MCF 10A (cell line): Measurements from ENCODE around the gene MOSPD2. TPM values are rescaled to one million over a fixed set of nuclear protein-coding genes. Genes with fewer than 3 reads are reported as not detected.

Experiments
- BruUV-seq: library from RNA; stranded (reverse); fragments of 400-500 nt; replicated peaks from 2 replicates; lab custom pipeline; 2021; lab: Mats Ljungman, UMichigan
- CTCF ChIA-PET: fragments of 300-600 bp; sonication (Branson Sonifier 250); formaldehyde crosslinking; extraction: SDS; loops from one replicate; lab custom pipeline; 2021; ENCODE audit warnings: antibody characterized with exemption, inconsistent platforms; lab: Yijun Ruan, JAX
- POLR2A ChIA-PET: fragments of 300-600, 350-650 bp; sonication (Branson Sonifier 250); formaldehyde crosslinking; extraction: SDS; loops from one replicate; lab custom pipeline; 2020; ENCODE audit warnings: antibody characterized with exemption, inconsistent platforms; lab: Yijun Ruan, JAX
- DNase-seq: peaks from one replicate; pipeline ENCODE4 v3.0.0-alpha.2; 2018; ENCODE audit not compliant: unreplicated experiment
- H3K27ac Mint-ChIP-seq: one replicate; pipeline ENCODE4 v1.8.0; 2022; ENCODE audit warnings: mild to moderate bottlenecking, low read depth, mixed read lengths; ENCODE audit not compliant: unreplicated experiment
- H3K27me3 Mint-ChIP-seq: one replicate; pipeline ENCODE4 v1.8.0; 2022; ENCODE audit warnings: mixed read lengths; ENCODE audit not compliant: insufficient read depth, unreplicated experiment
- H3K36me3 Mint-ChIP-seq: one replicate; pipeline ENCODE4 v1.8.0; 2022; ENCODE audit warnings: mild to moderate bottlenecking, moderate library complexity, mixed read lengths; ENCODE audit not compliant: insufficient read depth, unreplicated experiment
- H3K4me1 Mint-ChIP-seq: one replicate; pipeline ENCODE4 v1.8.0; 2022; ENCODE audit warnings: mixed read lengths; ENCODE audit not compliant: insufficient read depth, unreplicated experiment
- H3K4me3 Mint-ChIP-seq: one replicate; pipeline ENCODE4 v1.8.0; 2022; ENCODE audit warnings: mild to moderate bottlenecking, moderate library complexity, mixed read lengths; ENCODE audit not compliant: unreplicated experiment
- H3K9me3 Mint-ChIP-seq: one replicate; pipeline ENCODE4 v1.8.0; 2022; ENCODE audit warnings: mixed read lengths; ENCODE audit not compliant: unreplicated experiment
- intact Hi-C: fragments of 100-400 bp; cut with micrococcal nuclease; formaldehyde crosslinking; loops from 2 replicates; pipeline ENCODE4 v1.14.1; 2022
- total RNA-seq: library from RNA; stranded (reverse); gene quantifications from 2 replicates; pipeline ENCODE4 v1.2.3, GENCODE V29; 2022
- TF ChIP-seq, protein P1 (sequence below): fragments of 200-600 bp; IDR thresholded peaks from one replicate; pipeline ENCODE4 v1.8.0; 2022; ENCODE audit warnings: antibody characterized with exemption, mild to moderate bottlenecking; ENCODE audit not compliant: unreplicated experiment

MOSPD2 gene
- total RNA-seq, 1 experiment from 2014 or later, result 8.9 TPM

DNA sequence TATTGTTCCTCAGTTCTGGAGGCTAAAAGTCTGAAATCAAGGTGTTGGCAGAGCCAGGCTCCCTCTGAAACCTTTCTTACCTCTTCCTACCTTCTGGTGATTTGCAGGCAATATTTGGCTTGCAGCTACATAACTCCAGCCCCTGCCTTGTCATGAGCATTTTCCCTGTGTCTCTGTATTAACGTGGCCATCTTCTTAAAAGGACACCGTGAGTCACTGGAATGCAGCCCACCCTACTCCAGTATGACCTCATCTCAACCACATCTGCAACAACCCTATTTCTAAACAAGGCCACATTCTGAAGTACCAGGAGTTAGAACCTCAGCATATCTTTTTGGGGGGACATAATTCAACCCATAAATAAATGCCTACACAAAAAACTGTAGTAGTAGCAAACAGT lies 41.1 kb upstream of the MOSPD2 start:
- ChIA-PET CTCF (interaction anchor here (0.5 kb wide), 1 partner anchor 1444 kb away, joined by 3 read pairs; no protein-coding TSS in a partner anchor), POLR2A (no interaction called here)
- Mint-ChIP-seq H3K27ac (no peak overlapping the region), H3K36me3 (no peaks in the 10 kb centered on the region), H3K9me3 (peaks cover 5% of the 10 kb centered on the region), H3K27me3 (peaks cover 11% of the 10 kb centered on the region), H3K4me1 (no peaks in the 10 kb centered on the region), H3K4me3 (no peak overlapping the region)
- TF ChIP-seq, protein P1, sequence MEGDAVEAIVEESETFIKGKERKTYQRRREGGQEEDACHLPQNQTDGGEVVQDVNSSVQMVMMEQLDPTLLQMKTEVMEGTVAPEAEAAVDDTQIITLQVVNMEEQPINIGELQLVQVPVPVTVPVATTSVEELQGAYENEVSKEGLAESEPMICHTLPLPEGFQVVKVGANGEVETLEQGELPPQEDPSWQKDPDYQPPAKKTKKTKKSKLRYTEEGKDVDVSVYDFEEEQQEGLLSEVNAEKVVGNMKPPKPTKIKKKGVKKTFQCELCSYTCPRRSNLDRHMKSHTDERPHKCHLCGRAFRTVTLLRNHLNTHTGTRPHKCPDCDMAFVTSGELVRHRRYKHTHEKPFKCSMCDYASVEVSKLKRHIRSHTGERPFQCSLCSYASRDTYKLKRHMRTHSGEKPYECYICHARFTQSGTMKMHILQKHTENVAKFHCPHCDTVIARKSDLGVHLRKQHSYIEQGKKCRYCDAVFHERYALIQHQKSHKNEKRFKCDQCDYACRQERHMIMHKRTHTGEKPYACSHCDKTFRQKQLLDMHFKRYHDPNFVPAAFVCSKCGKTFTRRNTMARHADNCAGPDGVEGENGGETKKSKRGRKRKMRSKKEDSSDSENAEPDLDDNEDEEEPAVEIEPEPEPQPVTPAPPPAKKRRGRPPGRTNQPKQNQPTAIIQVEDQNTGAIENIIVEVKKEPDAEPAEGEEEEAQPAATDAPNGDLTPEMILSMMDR, result no peak
- no TSS peak for BruUV-seq
- DNase-seq, result no peak
- intact Hi-C loops, result no loop called here

DNA sequence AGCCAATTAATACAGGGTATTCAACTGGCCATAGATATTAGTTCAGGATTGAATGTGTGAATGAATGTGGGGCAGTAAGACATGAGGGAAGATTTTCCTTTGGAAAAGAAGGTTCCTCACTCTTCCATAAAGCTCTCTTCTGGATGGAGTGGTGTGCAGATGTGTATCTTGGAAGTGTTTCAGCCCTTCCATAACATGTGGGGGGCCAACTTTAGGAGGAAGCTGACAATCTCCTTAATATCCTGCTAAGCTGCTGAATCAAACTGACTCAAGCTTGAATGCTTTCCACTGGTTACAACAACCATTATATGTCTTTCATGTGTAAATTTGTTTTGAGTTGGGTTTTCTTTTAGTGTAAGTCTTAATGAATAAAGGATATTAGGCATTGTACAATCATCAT lies 40.6 kb upstream of the MOSPD2 start:
- Mint-ChIP-seq H3K4me3 (no peak overlapping the region), H3K36me3 (no peaks in the 10 kb centered on the region), H3K4me1 (no peaks in the 10 kb centered on the region), H3K9me3 (peaks cover 5% of the 10 kb centered on the region), H3K27ac (no peak overlapping the region), H3K27me3 (peaks cover 9% of the 10 kb centered on the region)
- intact Hi-C loops, result no loop called here
- DNase-seq, result no peak
- BruUV-seq, result no TSS peak
- ChIA-PET POLR2A (no interaction called here), CTCF (interaction anchor here (0.5 kb wide), 1 partner anchor 1444 kb away, joined by 3 read pairs; no protein-coding TSS in a partner anchor)
- TF ChIP-seq, protein P1, result no peak

GRCh38 chrX:14837155-14837554 lies 36.1 kb upstream of the MOSPD2 start:
- H3K27ac Mint-ChIP-seq, result no peak overlapping the region
- intact Hi-C loops, result no loop called here
- no peaks in the 10 kb centered on the region for H3K36me3 Mint-ChIP-seq
- no peaks in the 10 kb centered on the region for H3K9me3 Mint-ChIP-seq
- TF ChIP-seq, protein P1, result no peak
- no peak for DNase-seq
- no peak overlapping the region for H3K4me3 Mint-ChIP-seq
- CTCF ChIA-PET, result no interaction called here
- H3K4me1 Mint-ChIP-seq, result no peaks in the 10 kb centered on the region
- peaks cover 25% of the 10 kb centered on the region for H3K27me3 Mint-ChIP-seq
- no TSS peak for BruUV-seq
- POLR2A ChIA-PET, result no interaction called here

GRCh38 chrX:14843666-14844065 lies 29.6 kb upstream of the MOSPD2 start:
- peaks cover 38% of the 10 kb centered on the region for H3K27me3 Mint-ChIP-seq
- no peak overlapping the region for H3K27ac Mint-ChIP-seq
- no peaks in the 10 kb centered on the region for H3K36me3 Mint-ChIP-seq
- TF ChIP-seq, protein P1, result no peak
- H3K9me3 Mint-ChIP-seq, result no peaks in the 10 kb centered on the region
- no peak overlapping the region for H3K4me3 Mint-ChIP-seq
- ChIA-PET POLR2A (no interaction called here), CTCF (interaction anchor here (0.5 to 1.0 kb wide), 2 partner anchors 401 to 448 kb away, joined by 4 read pairs; no protein-coding TSS in a partner anchor)
- BruUV-seq, result no TSS peak
- no peak for DNase-seq
- H3K4me1 Mint-ChIP-seq, result no peaks in the 10 kb centered on the region
- intact Hi-C loops, result no loop called here
